ENCODE measurements around the gene MFAP3. TPM values are rescaled to one million over a fixed set of nuclear protein-coding genes. Genes with fewer than 3 reads are reported as not detected.
A peak's percentile ranks its signal among the peaks of the same experiment; 100 is the strongest.
"Not testable (repeated sequence)": the region's sequence is repeated elsewhere in the genome, so short reads cannot be mapped to it uniquely, and the experiment has no call there.

Gene MFAP3
- polyA plus RNA-seq, 2 of the 4 experiments (the other 2 are of a cell fraction) = 25.1 to 38.9 TPM

- ChIA-PET POLR2A (no interaction called here), CTCF (interaction anchor here (1.0 to 1.9 kb wide), 3 partner anchors 11 to 339 kb away, joined by 3 to 4 read pairs (median 3); no protein-coding TSS in a partner anchor)
- no peak overlapping the region for H3K4me2 ChIP-seq
- no peaks in the 10 kb centered on the region for H3K9me3 ChIP-seq
- DNase-seq (ENCODE audit: low read depth in 1 of 2, low spot score in 1 of 2) = no peak
- no peak overlapping the region for H3K4me3 ChIP-seq
- no peak overlapping the region for H3K27ac ChIP-seq
- ATAC-seq = no peak
- H3K4me1 ChIP-seq = no peaks in the 10 kb centered on the region
- FAIRE-seq = no peak
- TF ChIP-seq NPAS2 (CRISPR knock-in tag; IDR thresholded peaks at IDR 0.05; ENCODE audit: borderline replicate concordance) (no peak), SMC3 (IDR thresholded peaks at IDR 0.05) (no peak), RCOR1 (IDR thresholded peaks at IDR 0.05; ENCODE audit: low read depth, low read length) (no peak), NFE2L2 (conservative IDR thresholded peaks at IDR 0.05; ENCODE audit: low read length) (no peak), POLR2AphosphoS2 (conservative IDR thresholded peaks at IDR 0.05; ENCODE audit: low read length) (no peak), MAZ (IDR thresholded peaks at IDR 0.05; ENCODE audit: borderline replicate concordance, low read depth, low read length) (no peak), HOXB5 (CRISPR knock-in tag; IDR thresholded peaks at IDR 0.05) (no peak), JUNB (IDR thresholded peaks at IDR 0.05) (no peak), FOSL2 (IDR thresholded peaks at IDR 0.05) (no peak), FOSL2 (CRISPR knock-in tag; IDR thresholded peaks at IDR 0.05) (no peak), CHD4 (IDR thresholded peaks at IDR 0.05; ENCODE audit: borderline replicate concordance) (no peak), ZC3H11A (IDR thresholded peaks at IDR 0.05) (no peak), ESRRA (IDR thresholded peaks at IDR 0.05; ENCODE audit: borderline replicate concordance, low read length) (no peak)
Observed at GRCh38 chr5:154065971-154066370, 27.2 kb downstream of the MFAP3 start.

GRCh38 chr5:154069854-154070253 lies 31.1 kb downstream of the MFAP3 start:
- CTCF ChIA-PET = interaction anchor here (0.8 to 12.1 kb wide), 8 partner anchors 10 to 542 kb away, joined by 3 to 107 read pairs (median 9); no protein-coding TSS in a partner anchor
- H3K4me3 ChIP-seq; H3K9me3 ChIP-seq; H3K4me2 ChIP-seq; POLR2A ChIA-PET; H3K27ac ChIP-seq; ATAC-seq; H3K4me1 ChIP-seq; FAIRE-seq; DNase-seq (ENCODE audit: low read depth in 1 of 2, low spot score in 1 of 2): not testable (repeated sequence)
- WGBS (ENCODE audit: missing lambda C conversion rate) = 57% methylated on average over 5 of the region's 5 CpGs

- POLR2A ChIA-PET = interaction anchor here (0.9 to 1.4 kb wide), 3 partner anchors 33 to 125 kb away, joined by 3 to 10 read pairs (median 4); partner anchors contain the start of genes FAM114A2, GALNT10 and MFAP3
Observed at GRCh38 chr5:154071799-154072413, 33.1 kb downstream of the MFAP3 start.

GRCh38 chr5:154072414-154073171 lies 33.8 kb downstream of the MFAP3 start:
- ChIA-PET POLR2A (interaction anchor here (0.9 to 1.4 kb wide), 3 partner anchors 34 to 125 kb away, joined by 3 to 10 read pairs (median 4); partner anchors contain the start of genes FAM114A2, GALNT10 and MFAP3), CTCF (interaction anchor here (0.5 to 12.1 kb wide), 78 partner anchors 9 to 808 kb away, joined by 3 to 107 read pairs (median 5); partner anchors contain the start of gene GALNT10)
- no peaks in the 10 kb centered on the region for H3K4me1 ChIP-seq
- no peak for FAIRE-seq
- DNase-seq (ENCODE audit: low read depth in 1 of 2, low spot score in 1 of 2) = peak; percentile 64 to 84
- H3K27ac ChIP-seq = peak overlapping the region in 1 of 2 experiments; percentile 57; a peak in 3 of 6 replicates
- ATAC-seq = peak; percentile 98 to 99
- H3K4me2 ChIP-seq = peak overlapping the region; percentile 66
- H3K4me3 ChIP-seq = no peak overlapping the region
- no peaks in the 10 kb centered on the region for H3K9me3 ChIP-seq
- WGBS (ENCODE audit: missing lambda C conversion rate) = 35% methylated on average over 18 of the region's 18 CpGs
- no peak for TF ChIP-seq ZC3H11A (IDR thresholded peaks at IDR 0.05)
- TF ChIP-seq CTCF (IDR thresholded peaks at IDR 0.05) = peak; percentile 97
- no peak for TF ChIP-seq CHD4 (IDR thresholded peaks at IDR 0.05; ENCODE audit: borderline replicate concordance)
- TF ChIP-seq RARB (CRISPR knock-in tag; IDR thresholded peaks at IDR 0.05) = no peak
- no peak for TF ChIP-seq REST (IDR thresholded peaks at IDR 0.05)
- TF ChIP-seq RAD21 (conservative IDR thresholded peaks at IDR 0.05 in 1 of 2, IDR thresholded peaks at IDR 0.05 in 1 of 2) = peak; percentile 98 to 99
- TF ChIP-seq HMGXB4 (CRISPR knock-in tag; IDR thresholded peaks at IDR 0.05; ENCODE audit: borderline replicate concordance) = no peak
- TF ChIP-seq POLR2AphosphoS2 (conservative IDR thresholded peaks at IDR 0.05; ENCODE audit: low read length) = no peak

More at GRCh38 chr5:154071799-154072413, 33.1 kb downstream of the MFAP3 start:
- peak overlapping the region in 1 of 2 experiments; percentile 57; a peak in 2 of 6 replicates for H3K27ac ChIP-seq
- DNase-seq (ENCODE audit: low read depth in 1 of 2, low spot score in 1 of 2) (no peak), ATAC-seq (peak; percentile 37 to 54; a peak in 5 of 6 replicates), FAIRE-seq (no peak)
- 4% methylated on average over 2 of the region's 2 CpGs for WGBS (ENCODE audit: missing lambda C conversion rate)
- H3K9me3 ChIP-seq = no peaks in the 10 kb centered on the region
- CTCF ChIA-PET = interaction anchor here (0.6 to 12.1 kb wide), 72 partner anchors 9 to 808 kb away, joined by 3 to 107 read pairs (median 5); partner anchors contain the start of gene GALNT10
- no peak overlapping the region for H3K4me3 ChIP-seq
- H3K4me2 ChIP-seq = peak overlapping the region; percentile 66
- TF ChIP-seq EP300 (IDR thresholded peaks at IDR 0.05) (no peak), CHD4 (IDR thresholded peaks at IDR 0.05; ENCODE audit: borderline replicate concordance) (no peak), POLR2AphosphoS2 (conservative IDR thresholded peaks at IDR 0.05; ENCODE audit: low read length) (no peak)
- H3K4me1 ChIP-seq = no peaks in the 10 kb centered on the region
